Progenitor cell of endocrine pancreas (in vitro differentiated cells): ENCODE data around the gene SLAMF6. TPM values are rescaled to one million over a fixed set of nuclear protein-coding genes. Genes with fewer than 3 reads are reported as not detected.
A peak's percentile ranks its signal among the peaks of the same experiment; 100 is the strongest.
"Not testable (repeated sequence)": the region's sequence is repeated elsewhere in the genome, so short reads cannot be mapped to it uniquely, and the experiment has no call there.

Source experiments
- DNase-seq: peaks from one replicate; pipeline ENCODE4 v3.0.0; 2021; ENCODE audit warnings: low spot score; ENCODE audit not compliant: unreplicated experiment
- H3K27ac Mint-ChIP-seq: 2 replicates; pipeline ENCODE4 v1.8.0; 2021; ENCODE audit warnings: mild to moderate bottlenecking, moderate library complexity, mixed read lengths
- H3K27me3 Mint-ChIP-seq: 2 replicates; pipeline ENCODE4 v1.8.0; 2021; ENCODE audit warnings: mixed read lengths
- H3K36me3 Mint-ChIP-seq: 2 replicates; pipeline ENCODE4 v1.8.0; 2022; ENCODE audit warnings: mixed read lengths; ENCODE audit not compliant: insufficient read depth
- H3K4me1 Mint-ChIP-seq: 2 replicates; pipeline ENCODE4 v1.8.0; 2021; ENCODE audit warnings: low read depth, mixed read lengths
- H3K4me3 Mint-ChIP-seq: 2 replicates; pipeline ENCODE4 v1.8.0; 2021; ENCODE audit warnings: low read depth, mild to moderate bottlenecking, moderate library complexity, mixed read lengths
- H3K9me3 Mint-ChIP-seq: 2 replicates; pipeline ENCODE4 v1.8.0; 2021; ENCODE audit warnings: low read depth, mixed read lengths
- CTCF ChIP-seq: fragments of 200-600 bp; sonication (generic); IDR thresholded peaks from one replicate; pipeline ENCODE4 v1.5.0; 2021; ENCODE audit warnings: antibody characterized with exemption, mild to moderate bottlenecking; ENCODE audit not compliant: unreplicated experiment
- total RNA-seq: library from RNA; stranded (reverse); gene quantifications from 2 replicates; pipeline ENCODE4 v1.2.1, GENCODE V29; 2021

Gene SLAMF6
- total RNA-seq, 1 donor from 2014 or later, result not detected

GRCh38 chr1:160565564-160565963 lies 42.5 kb upstream of the SLAMF6 start:
- H3K36me3 Mint-ChIP-seq, result peaks cover 4% of the 10 kb centered on the region
- no peaks in the 10 kb centered on the region for H3K4me1 Mint-ChIP-seq
- H3K9me3 Mint-ChIP-seq, result peaks cover 31% of the 10 kb centered on the region
- H3K27me3 Mint-ChIP-seq, result no peaks in the 10 kb centered on the region
- no peak for TF ChIP-seq CTCF
- DNase-seq, result no peak
- no peak overlapping the region for H3K27ac Mint-ChIP-seq
- H3K4me3 Mint-ChIP-seq, result no peak overlapping the region

GRCh38 chr1:160563230-160563629 lies 40.2 kb upstream of the SLAMF6 start:
- not testable (repeated sequence) for DNase-seq, H3K27me3 Mint-ChIP-seq

GRCh38 chr1:160562745-160563144 lies 39.7 kb upstream of the SLAMF6 start:
- Mint-ChIP-seq H3K36me3 (peaks cover 24% of the 10 kb centered on the region), H3K9me3 (peaks cover 50% of the 10 kb centered on the region)
- not testable (repeated sequence) for H3K27me3 Mint-ChIP-seq, H3K27ac Mint-ChIP-seq, DNase-seq, H3K4me1 Mint-ChIP-seq, H3K4me3 Mint-ChIP-seq

More at GRCh38 chr1:160563230-160563629, 40.2 kb upstream of the SLAMF6 start:
- not testable (repeated sequence) for H3K27ac Mint-ChIP-seq, H3K4me1 Mint-ChIP-seq, H3K4me3 Mint-ChIP-seq
- Mint-ChIP-seq H3K36me3 (peaks cover 23% of the 10 kb centered on the region), H3K9me3 (peaks cover 50% of the 10 kb centered on the region)

GRCh38 chr1:160560806-160561205 lies 37.8 kb upstream of the SLAMF6 start:
- TF ChIP-seq CTCF, result no peak
- Mint-ChIP-seq H3K36me3 (peaks cover 27% of the 10 kb centered on the region), H3K4me3 (no peak overlapping the region), H3K27me3 (no peaks in the 10 kb centered on the region), H3K4me1 (no peaks in the 10 kb centered on the region), H3K9me3 (peaks cover 51% of the 10 kb centered on the region), H3K27ac (no peak overlapping the region)
- DNase-seq, result no peak

- Mint-ChIP-seq H3K36me3 (peaks cover 31% of the 10 kb centered on the region), H3K4me3 (no peak overlapping the region), H3K27ac (peak overlapping the region; percentile 21), H3K9me3 (peaks cover 51% of the 10 kb centered on the region), H3K4me1 (no peaks in the 10 kb centered on the region), H3K27me3 (no peaks in the 10 kb centered on the region)
- DNase-seq, result no peak
- TF ChIP-seq CTCF, result no peak
Observed at GRCh38 chr1:160560045-160560705, 37.1 kb upstream of the SLAMF6 start.

- Mint-ChIP-seq H3K36me3 (peaks cover 31% of the 10 kb centered on the region), H3K9me3 (peaks cover 51% of the 10 kb centered on the region)
- not testable (repeated sequence) for H3K4me1 Mint-ChIP-seq, DNase-seq, H3K4me3 Mint-ChIP-seq, H3K27ac Mint-ChIP-seq, H3K27me3 Mint-ChIP-seq
Observed at GRCh38 chr1:160559437-160559836, 36.4 kb upstream of the SLAMF6 start.
